HEK293 (cell line): ENCODE measurements around the gene ATP7B.

Experiments
- ATF2 ChIP-seq: fragments of 450-650 bp; formaldehyde crosslinking; IDR thresholded peaks from 2 replicates; pipeline ENCODE4 v1.5.1; 2016; ENCODE audit warnings: missing biosample characterization, missing genetic modification characterization, low read depth
- GLI4 ChIP-seq: fragments of 450-650 bp; formaldehyde crosslinking; IDR thresholded peaks from 2 replicates; pipeline ENCODE4 v1.5.1; 2016; ENCODE audit warnings: missing biosample characterization, missing genetic modification characterization
- GLIS2 ChIP-seq: fragments of 450-650 bp; formaldehyde crosslinking; IDR thresholded peaks from 2 replicates; pipeline ENCODE4 v1.5.1; 2016; ENCODE audit warnings: missing biosample characterization, missing genetic modification characterization
- HOXC10 ChIP-seq: sonication (generic); formaldehyde crosslinking; IDR thresholded peaks from 2 replicates; pipeline ENCODE4 v1.8.1; 2023; ENCODE audit warnings: mild to moderate bottlenecking, missing genetic modification reagents
- HOXD13 ChIP-seq: sonication (generic); formaldehyde crosslinking; IDR thresholded peaks from 2 replicates; pipeline ENCODE4 v1.8.0; 2022; ENCODE audit warnings: missing genetic modification reagents, borderline replicate concordance
- SETDB1 ChIP-seq: IDR thresholded peaks from one replicate; pipeline ENCODE4 v1.6.1; 2017; ENCODE audit warnings: mild to moderate bottlenecking, low read length, moderate library complexity, mixed read lengths; ENCODE audit not compliant: insufficient read length
- ZBTB8A ChIP-seq: fragments of 450-650 bp; formaldehyde crosslinking; IDR thresholded peaks from 2 replicates; pipeline ENCODE4 v1.5.1; 2016; ENCODE audit warnings: missing biosample characterization, missing genetic modification characterization
- ZFP69B ChIP-seq: fragments of 450-650 bp; formaldehyde crosslinking; IDR thresholded peaks from 2 replicates; pipeline ENCODE4 v1.5.1; 2016; ENCODE audit warnings: missing biosample characterization, missing genetic modification characterization
- ZNF223 ChIP-seq: fragments of 450-650 bp; formaldehyde crosslinking; IDR thresholded peaks from 2 replicates; pipeline ENCODE4 v1.5.1; 2016; ENCODE audit warnings: missing biosample characterization, missing genetic modification characterization
- ZNF24 ChIP-seq: fragments of 450-650 bp; formaldehyde crosslinking; IDR thresholded peaks from 2 replicates; pipeline ENCODE4 v1.5.1; 2016; ENCODE audit warnings: missing biosample characterization, missing genetic modification characterization
- ZNF324 ChIP-seq: fragments of 450-650 bp; formaldehyde crosslinking; IDR thresholded peaks from 2 replicates; pipeline ENCODE4 v1.5.1; 2016; ENCODE audit warnings: missing biosample characterization, missing genetic modification characterization
- ZNF37A ChIP-seq: fragments of 450-650 bp; IDR thresholded peaks from 2 replicates; pipeline ENCODE4 v1.5.1; 2018; ENCODE audit warnings: missing biosample characterization, missing genetic modification characterization
- ZNF391 ChIP-seq: fragments of 450-650 bp; formaldehyde crosslinking; IDR thresholded peaks from 2 replicates; pipeline ENCODE4 v1.5.1; 2016; ENCODE audit warnings: low read depth, missing biosample characterization, missing genetic modification characterization, borderline replicate concordance
- ZNF488 ChIP-seq: fragments of 450-650 bp; formaldehyde crosslinking; IDR thresholded peaks from 2 replicates; pipeline ENCODE4 v1.5.1; 2016; ENCODE audit warnings: missing biosample characterization, missing genetic modification characterization
- ZNF561 ChIP-seq: fragments of 450-650 bp; IDR thresholded peaks from 2 replicates; pipeline ENCODE4 v1.5.1; 2018; ENCODE audit warnings: missing biosample characterization, missing genetic modification characterization, borderline replicate concordance
- ZNF596 ChIP-seq: fragments of 450-650 bp; IDR thresholded peaks from 2 replicates; pipeline ENCODE4 v1.5.0; 2018; ENCODE audit warnings: missing biosample characterization, mild to moderate bottlenecking, missing genetic modification characterization, moderate library complexity
- ZNF654 ChIP-seq: fragments of 450-650 bp; formaldehyde crosslinking; IDR thresholded peaks from 2 replicates; pipeline ENCODE4 v1.5.1; 2016; ENCODE audit warnings: low read depth, missing biosample characterization, missing genetic modification characterization
- ZNF658 ChIP-seq: fragments of 450-650 bp; formaldehyde crosslinking; IDR thresholded peaks from 2 replicates; pipeline ENCODE4; 2016; ENCODE audit warnings: missing biosample characterization, missing genetic modification characterization
- ZNF660 ChIP-seq: fragments of 450-650 bp; IDR thresholded peaks from 2 replicates; pipeline ENCODE4 v1.5.1; 2018; ENCODE audit warnings: missing biosample characterization, mild to moderate bottlenecking, missing genetic modification characterization
- ZNF785 ChIP-seq: fragments of 450-650 bp; formaldehyde crosslinking; IDR thresholded peaks from 2 replicates; pipeline ENCODE4 v1.5.1; 2016; ENCODE audit warnings: missing biosample characterization, missing genetic modification characterization
- ZNF792 ChIP-seq: fragments of 450-650 bp; formaldehyde crosslinking; IDR thresholded peaks from 2 replicates; pipeline ENCODE4 v1.5.1; 2016; ENCODE audit warnings: missing biosample characterization, missing genetic modification characterization
- TF ChIP-seq, protein P1 (sequence below): fragments of 450-650 bp; formaldehyde crosslinking; IDR thresholded peaks from 2 replicates; pipeline ENCODE4 v1.5.1; 2016; ENCODE audit warnings: missing biosample characterization, missing genetic modification characterization
- TF ChIP-seq, protein P2 (sequence below): fragments of 450-650 bp; formaldehyde crosslinking; IDR thresholded peaks from 2 replicates; pipeline ENCODE4 v1.5.1; 2016; ENCODE audit warnings: missing biosample characterization, missing genetic modification characterization
- TF ChIP-seq, protein P3 (sequence below): fragments of 450-650 bp; formaldehyde crosslinking; IDR thresholded peaks from 2 replicates; pipeline ENCODE4 v1.5.1; 2017; ENCODE audit warnings: missing biosample characterization, missing genetic modification characterization
- TF ChIP-seq, protein P4 (sequence below): fragments of 450-650 bp; formaldehyde crosslinking; IDR thresholded peaks from 2 replicates; pipeline ENCODE4 v1.5.1; 2016; ENCODE audit warnings: missing biosample characterization, missing genetic modification characterization, borderline replicate concordance

The ATP7B gene

DNA sequence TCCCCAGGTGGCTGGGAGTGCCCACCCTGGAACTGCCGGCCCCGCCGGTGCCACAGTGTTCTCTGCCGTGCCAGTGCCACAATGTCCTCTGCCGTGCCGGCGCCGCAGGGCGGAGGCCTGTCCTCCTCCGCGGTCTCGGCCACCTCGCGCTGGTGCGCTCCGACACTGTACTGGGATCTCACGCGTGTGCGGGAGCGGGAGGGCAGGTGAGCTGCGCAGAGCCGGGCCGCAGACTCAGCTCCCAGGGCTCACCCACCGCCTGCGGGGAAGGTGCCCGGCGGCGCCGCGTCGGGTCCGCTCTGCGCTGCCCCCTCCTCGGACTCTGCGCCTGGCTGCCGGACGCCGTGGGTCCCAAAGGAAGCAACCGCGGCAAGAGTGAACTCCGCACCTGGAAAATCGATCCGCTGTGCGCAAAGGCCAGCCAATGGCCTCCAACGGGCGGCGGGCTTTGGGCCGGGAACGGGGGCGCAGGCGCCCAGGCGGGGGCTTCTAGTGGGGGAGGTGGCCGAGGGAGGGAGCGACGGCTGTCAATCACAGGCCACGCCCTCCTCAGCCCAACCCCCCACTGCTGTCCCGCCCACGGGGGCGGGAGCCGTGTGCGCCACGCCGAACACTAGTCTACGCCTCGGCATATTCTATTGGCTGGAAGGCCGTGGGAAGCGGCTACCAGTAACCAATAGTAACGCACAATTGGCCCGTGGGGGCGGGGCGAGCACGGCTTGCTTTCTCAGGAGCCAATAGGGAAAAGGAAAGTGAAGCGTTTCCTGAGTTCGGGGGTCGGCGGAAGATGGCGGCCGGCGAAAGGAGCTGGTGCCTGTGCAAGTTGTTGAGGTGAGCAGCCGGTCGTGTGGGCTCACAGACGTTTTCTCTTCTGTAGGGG, 622 bp upstream of the ATP7B start, which contains the start of gene ALG11 (continued):
- TF ChIP-seq ZNF658 (tag by site-specific recombination), result no peak
- no peak for TF ChIP-seq ZNF785 (tag by site-specific recombination)
- TF ChIP-seq HOXD13 (CRISPR knock-in tag), result no peak
- TF ChIP-seq, protein P1, sequence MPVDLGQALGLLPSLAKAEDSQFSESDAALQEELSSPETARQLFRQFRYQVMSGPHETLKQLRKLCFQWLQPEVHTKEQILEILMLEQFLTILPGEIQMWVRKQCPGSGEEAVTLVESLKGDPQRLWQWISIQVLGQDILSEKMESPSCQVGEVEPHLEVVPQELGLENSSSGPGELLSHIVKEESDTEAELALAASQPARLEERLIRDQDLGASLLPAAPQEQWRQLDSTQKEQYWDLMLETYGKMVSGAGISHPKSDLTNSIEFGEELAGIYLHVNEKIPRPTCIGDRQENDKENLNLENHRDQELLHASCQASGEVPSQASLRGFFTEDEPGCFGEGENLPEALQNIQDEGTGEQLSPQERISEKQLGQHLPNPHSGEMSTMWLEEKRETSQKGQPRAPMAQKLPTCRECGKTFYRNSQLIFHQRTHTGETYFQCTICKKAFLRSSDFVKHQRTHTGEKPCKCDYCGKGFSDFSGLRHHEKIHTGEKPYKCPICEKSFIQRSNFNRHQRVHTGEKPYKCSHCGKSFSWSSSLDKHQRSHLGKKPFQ (tag by site-specific recombination), result 0 out of 2 replicates have a peak, but pooled peaks have one; percentile 21
- TF ChIP-seq ZNF561 (tag by site-specific recombination), result peak; percentile 74
- TF ChIP-seq GLIS2 (tag by site-specific recombination), result peak; percentile 84
- TF ChIP-seq ZNF660 (tag by site-specific recombination), result no peak
- TF ChIP-seq ZFP69B (tag by site-specific recombination), result peak; percentile 67; the same call in 1 of the 2 replicates
- TF ChIP-seq, protein P2, sequence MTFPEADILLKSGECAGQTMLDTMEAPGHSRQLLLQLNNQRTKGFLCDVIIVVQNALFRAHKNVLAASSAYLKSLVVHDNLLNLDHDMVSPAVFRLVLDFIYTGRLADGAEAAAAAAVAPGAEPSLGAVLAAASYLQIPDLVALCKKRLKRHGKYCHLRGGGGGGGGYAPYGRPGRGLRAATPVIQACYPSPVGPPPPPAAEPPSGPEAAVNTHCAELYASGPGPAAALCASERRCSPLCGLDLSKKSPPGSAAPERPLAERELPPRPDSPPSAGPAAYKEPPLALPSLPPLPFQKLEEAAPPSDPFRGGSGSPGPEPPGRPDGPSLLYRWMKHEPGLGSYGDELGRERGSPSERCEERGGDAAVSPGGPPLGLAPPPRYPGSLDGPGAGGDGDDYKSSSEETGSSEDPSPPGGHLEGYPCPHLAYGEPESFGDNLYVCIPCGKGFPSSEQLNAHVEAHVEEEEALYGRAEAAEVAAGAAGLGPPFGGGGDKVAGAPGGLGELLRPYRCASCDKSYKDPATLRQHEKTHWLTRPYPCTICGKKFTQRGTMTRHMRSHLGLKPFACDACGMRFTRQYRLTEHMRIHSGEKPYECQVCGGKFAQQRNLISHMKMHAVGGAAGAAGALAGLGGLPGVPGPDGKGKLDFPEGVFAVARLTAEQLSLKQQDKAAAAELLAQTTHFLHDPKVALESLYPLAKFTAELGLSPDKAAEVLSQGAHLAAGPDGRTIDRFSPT, result peak; percentile 96
- TF ChIP-seq ZBTB8A (tag by site-specific recombination), result peak; percentile 97
- no peak for TF ChIP-seq SETDB1
- no peak for TF ChIP-seq ZNF488 (tag by site-specific recombination)
- no peak for TF ChIP-seq ATF2 (tag by site-specific recombination)
- TF ChIP-seq ZNF324, result 0 out of 2 replicates have a peak, but pooled peaks have one; percentile 21
- no peak for TF ChIP-seq HOXC10 (CRISPR knock-in tag)
- TF ChIP-seq ZNF654 (tag by site-specific recombination), result no peak
- no peak for TF ChIP-seq GLI4 (tag by site-specific recombination)
- TF ChIP-seq ZNF223 (tag by site-specific recombination), result peak; percentile 91
- no peak for TF ChIP-seq ZNF792
- TF ChIP-seq, protein P3, sequence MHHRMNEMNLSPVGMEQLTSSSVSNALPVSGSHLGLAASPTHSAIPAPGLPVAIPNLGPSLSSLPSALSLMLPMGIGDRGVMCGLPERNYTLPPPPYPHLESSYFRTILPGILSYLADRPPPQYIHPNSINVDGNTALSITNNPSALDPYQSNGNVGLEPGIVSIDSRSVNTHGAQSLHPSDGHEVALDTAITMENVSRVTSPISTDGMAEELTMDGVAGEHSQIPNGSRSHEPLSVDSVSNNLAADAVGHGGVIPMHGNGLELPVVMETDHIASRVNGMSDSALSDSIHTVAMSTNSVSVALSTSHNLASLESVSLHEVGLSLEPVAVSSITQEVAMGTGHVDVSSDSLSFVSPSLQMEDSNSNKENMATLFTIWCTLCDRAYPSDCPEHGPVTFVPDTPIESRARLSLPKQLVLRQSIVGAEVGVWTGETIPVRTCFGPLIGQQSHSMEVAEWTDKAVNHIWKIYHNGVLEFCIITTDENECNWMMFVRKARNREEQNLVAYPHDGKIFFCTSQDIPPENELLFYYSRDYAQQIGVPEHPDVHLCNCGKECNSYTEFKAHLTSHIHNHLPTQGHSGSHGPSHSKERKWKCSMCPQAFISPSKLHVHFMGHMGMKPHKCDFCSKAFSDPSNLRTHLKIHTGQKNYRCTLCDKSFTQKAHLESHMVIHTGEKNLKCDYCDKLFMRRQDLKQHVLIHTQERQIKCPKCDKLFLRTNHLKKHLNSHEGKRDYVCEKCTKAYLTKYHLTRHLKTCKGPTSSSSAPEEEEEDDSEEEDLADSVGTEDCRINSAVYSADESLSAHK (tag by site-specific recombination), result no peak
- peak; percentile 57; the same call in 1 of the 2 replicates for TF ChIP-seq ZNF24 (tag by site-specific recombination)
- TF ChIP-seq ZNF37A, result no peak
- TF ChIP-seq ZNF391, result no peak
- TF ChIP-seq, protein P4, sequence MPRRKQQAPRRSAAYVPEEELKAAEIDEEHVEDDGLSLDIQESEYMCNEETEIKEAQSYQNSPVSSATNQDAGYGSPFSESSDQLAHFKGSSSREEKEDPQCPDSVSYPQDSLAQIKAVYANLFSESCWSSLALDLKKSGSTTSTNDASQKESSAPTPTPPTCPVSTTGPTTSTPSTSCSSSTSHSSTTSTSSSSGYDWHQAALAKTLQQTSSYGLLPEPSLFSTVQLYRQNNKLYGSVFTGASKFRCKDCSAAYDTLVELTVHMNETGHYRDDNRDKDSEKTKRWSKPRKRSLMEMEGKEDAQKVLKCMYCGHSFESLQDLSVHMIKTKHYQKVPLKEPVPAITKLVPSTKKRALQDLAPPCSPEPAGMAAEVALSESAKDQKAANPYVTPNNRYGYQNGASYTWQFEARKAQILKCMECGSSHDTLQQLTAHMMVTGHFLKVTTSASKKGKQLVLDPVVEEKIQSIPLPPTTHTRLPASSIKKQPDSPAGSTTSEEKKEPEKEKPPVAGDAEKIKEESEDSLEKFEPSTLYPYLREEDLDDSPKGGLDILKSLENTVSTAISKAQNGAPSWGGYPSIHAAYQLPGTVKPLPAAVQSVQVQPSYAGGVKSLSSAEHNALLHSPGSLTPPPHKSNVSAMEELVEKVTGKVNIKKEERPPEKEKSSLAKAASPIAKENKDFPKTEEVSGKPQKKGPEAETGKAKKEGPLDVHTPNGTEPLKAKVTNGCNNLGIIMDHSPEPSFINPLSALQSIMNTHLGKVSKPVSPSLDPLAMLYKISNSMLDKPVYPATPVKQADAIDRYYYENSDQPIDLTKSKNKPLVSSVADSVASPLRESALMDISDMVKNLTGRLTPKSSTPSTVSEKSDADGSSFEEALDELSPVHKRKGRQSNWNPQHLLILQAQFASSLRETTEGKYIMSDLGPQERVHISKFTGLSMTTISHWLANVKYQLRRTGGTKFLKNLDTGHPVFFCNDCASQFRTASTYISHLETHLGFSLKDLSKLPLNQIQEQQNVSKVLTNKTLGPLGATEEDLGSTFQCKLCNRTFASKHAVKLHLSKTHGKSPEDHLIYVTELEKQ (tag by site-specific recombination), result peak; percentile 90
- TF ChIP-seq ZNF596 (tag by site-specific recombination), result no peak
